Inflammatory macrophage treated with lipopolysaccharide for 1 hour (primary cell): Measurements from ENCODE around the gene HIC2.
A peak's percentile ranks its signal among the peaks of the same experiment; 100 is the strongest.
"Not testable (repeated sequence)": the region's sequence is repeated elsewhere in the genome, so short reads cannot be mapped to it uniquely, and the experiment has no call there.

Experiments
- DNase-seq, 2 donors: peaks; one replicate each; pipeline ENCODE4 v3.0.0-alpha.2; 2020 to 2022

Gene HIC2

GRCh38 chr22:21450858-21451353, 33.7 kb downstream of the HIC2 start:
- DNase-seq, result no peak

- no peak for DNase-seq
Observed at GRCh38 chr22:21451545-21452520, 34.7 kb downstream of the HIC2 start.

- not testable (repeated sequence) for DNase-seq
Observed at GRCh38 chr22:21452666-21453065, 35.5 kb downstream of the HIC2 start.

GRCh38 chr22:21454998-21455333, 37.8 kb downstream of the HIC2 start:
- DNase-seq, result not testable (repeated sequence)

GRCh38 chr22:21455334-21456089, 38.3 kb downstream of the HIC2 start:
- DNase-seq, result no peak

GRCh38 chr22:21457023-21457787, 40.0 kb downstream of the HIC2 start:
- DNase-seq, result no peak

GRCh38 chr22:21462672-21463071, 45.5 kb downstream of the HIC2 start:
- DNase-seq, result not testable (repeated sequence)

- DNase-seq, result not testable (repeated sequence)
Observed at GRCh38 chr22:21467337-21468193, 50.4 kb downstream of the HIC2 start, which contains the start of gene TMEM191C. TMEM191C (plus strand) TSS chr22:21467387; CDS start chr22:21467460, 73 bp downstream.

- peak; percentile 89 to 91 for DNase-seq
Observed at GRCh38 chr22:21468194-21469096, 51.3 kb downstream of the HIC2 start.

- DNase-seq, result not testable (repeated sequence)
Observed at GRCh38 chr22:21469097-21469994, 52.2 kb downstream of the HIC2 start.

GRCh38 chr22:21472984-21473383, 55.8 kb downstream of the HIC2 start:
- DNase-seq, result not testable (repeated sequence)

- DNase-seq, result not testable (repeated sequence)
Observed at GRCh38 chr22:21473664-21474063, 56.5 kb downstream of the HIC2 start.

GRCh38 chr22:21484039-21484438, 66.9 kb downstream of the HIC2 start:
- DNase-seq, result not testable (repeated sequence)

GRCh38 chr22:21487723-21488122, 70.6 kb downstream of the HIC2 start:
- DNase-seq, result not testable (repeated sequence)

- DNase-seq, result peak in 1 of 2 donors; percentile 0
Observed at GRCh38 chr22:21489149-21489680, 72.0 kb downstream of the HIC2 start.

- DNase-seq, result not testable (repeated sequence)
Observed at GRCh38 chr22:21490556-21490955, 73.4 kb downstream of the HIC2 start.

GRCh38 chr22:21492271-21492670, 75.1 kb downstream of the HIC2 start:
- not testable (repeated sequence) for DNase-seq

- not testable (repeated sequence) for DNase-seq
Observed at GRCh38 chr22:21493789-21494782, 76.9 kb downstream of the HIC2 start.
